ENCODE measurements around the gene ARHGEF28. TPM values are rescaled to one million over a fixed set of nuclear protein-coding genes. Genes with fewer than 3 reads are reported as not detected.

The ARHGEF28 gene
- total RNA-seq, 1 donor from 2014 or later = 0.11 TPM

DNA sequence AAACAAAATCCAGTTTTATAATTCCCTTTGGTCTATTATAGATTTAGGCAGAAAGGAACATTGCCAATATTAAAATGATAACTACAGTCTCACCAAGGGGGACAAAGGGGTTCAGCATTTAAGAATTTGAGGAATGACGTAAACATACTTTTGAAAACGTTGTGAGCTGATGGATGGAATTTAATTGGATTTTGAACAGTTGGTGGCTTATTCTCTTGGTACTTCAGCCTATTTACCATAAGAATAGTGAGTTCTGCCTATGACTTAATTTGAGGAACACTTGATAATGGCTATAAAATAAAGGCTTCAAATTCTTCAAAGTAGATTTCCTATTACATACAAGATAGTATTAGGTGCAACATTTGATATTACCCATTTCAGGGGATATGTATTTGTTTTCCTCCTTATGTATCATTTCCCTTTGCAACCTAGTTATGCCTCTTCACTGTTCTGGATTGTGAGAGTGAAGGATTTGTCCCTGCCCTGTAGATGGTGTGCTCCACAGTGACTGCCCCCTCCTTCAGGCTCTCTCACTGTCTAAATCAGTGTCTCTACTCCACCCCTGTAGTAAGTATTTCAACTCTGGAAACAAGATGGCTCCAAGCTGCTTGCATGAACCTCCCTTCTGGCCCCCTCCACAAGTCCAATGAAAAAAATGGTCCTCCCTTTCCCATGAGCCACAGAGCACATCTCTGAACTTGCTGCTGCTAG, 225.6 kb downstream of the ARHGEF28 start:
- Histone ChIP-seq H3K9ac (no peak overlapping the region), H2AFZ (replicated peaks) (no peak overlapping the region), H3K36me3 (no peaks in the 10 kb centered on the region), H3K9me3 (ENCODE audit: low read depth) (no peaks in the 10 kb centered on the region), H3K27ac (no peak overlapping the region), H3K4me2 (no peak overlapping the region), H3K27me3 (no peaks in the 10 kb centered on the region), H3K4me3 (no peak overlapping the region), H3K4me1 (no peaks in the 10 kb centered on the region), H3K79me2 (ENCODE audit: low read depth) (no peaks in the 10 kb centered on the region), H3F3A (ENCODE audit: low read depth) (no peaks in the 10 kb centered on the region), H4K20me1 (ENCODE audit: low read depth) (no peaks in the 10 kb centered on the region)
- no peak for DNase-seq (ENCODE audit: low spot score)
- Mint-ChIP-seq H3K27ac (no peak overlapping the region), H3K4me1 (peaks cover 4% of the 10 kb centered on the region), H3K27me3 (ENCODE audit: insufficient read depth, low read depth) (peaks cover 2% of the 10 kb centered on the region), H3K36me3 (no peaks in the 10 kb centered on the region), H3K9me3 (no peaks in the 10 kb centered on the region), H3K4me3 (no peak overlapping the region)
- TF ChIP-seq EZH2 (IDR thresholded peaks at IDR 0.05) (no peak), EZH2phosphoT487 (IDR thresholded peaks at IDR 0.05) (no peak)
- TF ChIP-seq, protein P1, sequence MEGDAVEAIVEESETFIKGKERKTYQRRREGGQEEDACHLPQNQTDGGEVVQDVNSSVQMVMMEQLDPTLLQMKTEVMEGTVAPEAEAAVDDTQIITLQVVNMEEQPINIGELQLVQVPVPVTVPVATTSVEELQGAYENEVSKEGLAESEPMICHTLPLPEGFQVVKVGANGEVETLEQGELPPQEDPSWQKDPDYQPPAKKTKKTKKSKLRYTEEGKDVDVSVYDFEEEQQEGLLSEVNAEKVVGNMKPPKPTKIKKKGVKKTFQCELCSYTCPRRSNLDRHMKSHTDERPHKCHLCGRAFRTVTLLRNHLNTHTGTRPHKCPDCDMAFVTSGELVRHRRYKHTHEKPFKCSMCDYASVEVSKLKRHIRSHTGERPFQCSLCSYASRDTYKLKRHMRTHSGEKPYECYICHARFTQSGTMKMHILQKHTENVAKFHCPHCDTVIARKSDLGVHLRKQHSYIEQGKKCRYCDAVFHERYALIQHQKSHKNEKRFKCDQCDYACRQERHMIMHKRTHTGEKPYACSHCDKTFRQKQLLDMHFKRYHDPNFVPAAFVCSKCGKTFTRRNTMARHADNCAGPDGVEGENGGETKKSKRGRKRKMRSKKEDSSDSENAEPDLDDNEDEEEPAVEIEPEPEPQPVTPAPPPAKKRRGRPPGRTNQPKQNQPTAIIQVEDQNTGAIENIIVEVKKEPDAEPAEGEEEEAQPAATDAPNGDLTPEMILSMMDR (IDR thresholded peaks at IDR 0.05) = no peak

DNA sequence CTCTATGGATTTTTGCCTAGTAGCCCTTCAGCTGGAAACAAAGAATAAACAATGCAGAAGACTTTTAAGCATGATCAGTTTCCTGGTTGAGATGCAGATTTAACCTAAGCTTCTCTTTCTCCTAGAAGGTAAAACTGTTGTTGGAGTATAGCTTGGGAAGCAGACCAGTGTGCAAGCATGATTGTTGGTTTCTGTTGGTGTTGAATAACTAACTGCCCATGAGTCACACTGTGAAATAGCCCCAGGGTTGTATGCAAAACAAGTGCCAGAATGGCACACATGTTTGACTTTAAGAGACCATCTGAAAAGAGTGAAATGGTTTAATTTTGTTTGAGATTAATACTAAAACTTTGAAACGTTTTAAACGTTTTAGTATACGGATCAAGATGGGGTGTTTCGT, 227.1 kb downstream of the ARHGEF28 start:
- Histone ChIP-seq H3K27me3 (no peaks in the 10 kb centered on the region), H3K4me2 (no peak overlapping the region), H4K20me1 (ENCODE audit: low read depth) (no peaks in the 10 kb centered on the region), H3K79me2 (ENCODE audit: low read depth) (no peaks in the 10 kb centered on the region), H3K27ac (no peak overlapping the region), H2AFZ (replicated peaks) (no peak overlapping the region), H3K4me3 (no peak overlapping the region), H3F3A (ENCODE audit: low read depth) (no peaks in the 10 kb centered on the region), H3K9me3 (ENCODE audit: low read depth) (no peaks in the 10 kb centered on the region), H3K4me1 (no peaks in the 10 kb centered on the region), H3K36me3 (no peaks in the 10 kb centered on the region), H3K9ac (no peak overlapping the region)
- no peaks in the 10 kb centered on the region for H3K36me3 Mint-ChIP-seq
- H3K27me3 Mint-ChIP-seq (ENCODE audit: insufficient read depth, low read depth) = peaks cover 2% of the 10 kb centered on the region
- peaks cover 4% of the 10 kb centered on the region for H3K4me1 Mint-ChIP-seq
- DNase-seq (ENCODE audit: low spot score) = no peak
- TF ChIP-seq EZH2 (IDR thresholded peaks at IDR 0.05) = no peak
- H3K4me3 Mint-ChIP-seq = no peak overlapping the region
- no peaks in the 10 kb centered on the region for H3K9me3 Mint-ChIP-seq
- H3K27ac Mint-ChIP-seq = no peak overlapping the region

DNA sequence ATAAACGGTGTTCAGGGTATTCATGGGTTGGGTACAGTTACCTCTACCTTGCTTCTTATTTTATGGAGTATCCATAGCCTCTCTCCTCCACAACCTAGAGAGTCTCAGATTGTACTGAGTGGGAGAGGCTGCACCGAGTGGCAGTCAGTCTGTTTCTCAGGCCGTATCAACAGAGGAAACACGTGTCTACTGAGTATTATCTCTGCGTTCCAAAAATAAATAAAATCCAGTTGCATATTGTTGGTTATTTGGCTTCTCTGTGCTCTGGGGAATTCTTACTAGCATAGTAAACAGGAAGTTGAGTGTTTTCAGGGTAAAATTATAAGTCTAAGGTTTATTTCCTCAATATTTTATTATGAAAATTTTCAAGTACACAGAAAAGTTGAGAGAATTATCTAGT, 231.0 kb downstream of the ARHGEF28 start:
- Histone ChIP-seq H3K4me1 (no peaks in the 10 kb centered on the region), H3K4me3 (no peak overlapping the region), H3K27me3 (no peaks in the 10 kb centered on the region), H3K27ac (no peak overlapping the region), H3K36me3 (no peaks in the 10 kb centered on the region), H4K20me1 (ENCODE audit: low read depth) (no peaks in the 10 kb centered on the region), H3K79me2 (ENCODE audit: low read depth) (no peaks in the 10 kb centered on the region), H2AFZ (replicated peaks) (no peak overlapping the region), H3K9me3 (ENCODE audit: low read depth) (no peaks in the 10 kb centered on the region), H3K9ac (no peak overlapping the region), H3K4me2 (no peak overlapping the region), H3F3A (ENCODE audit: low read depth) (no peaks in the 10 kb centered on the region)
- no peak for TF ChIP-seq EZH2phosphoT487 (IDR thresholded peaks at IDR 0.05)
- TF ChIP-seq EZH2 (IDR thresholded peaks at IDR 0.05) = no peak
- TF ChIP-seq, protein P1 (IDR thresholded peaks at IDR 0.05) = no peak
- Mint-ChIP-seq H3K4me3 (no peak overlapping the region), H3K27ac (no peak overlapping the region), H3K4me1 (peaks cover under 1% of the 10 kb centered on the region), H3K9me3 (no peaks in the 10 kb centered on the region), H3K36me3 (no peaks in the 10 kb centered on the region), H3K27me3 (ENCODE audit: insufficient read depth, low read depth) (no peaks in the 10 kb centered on the region)
- DNase-seq (ENCODE audit: low spot score) = no peak

DNA sequence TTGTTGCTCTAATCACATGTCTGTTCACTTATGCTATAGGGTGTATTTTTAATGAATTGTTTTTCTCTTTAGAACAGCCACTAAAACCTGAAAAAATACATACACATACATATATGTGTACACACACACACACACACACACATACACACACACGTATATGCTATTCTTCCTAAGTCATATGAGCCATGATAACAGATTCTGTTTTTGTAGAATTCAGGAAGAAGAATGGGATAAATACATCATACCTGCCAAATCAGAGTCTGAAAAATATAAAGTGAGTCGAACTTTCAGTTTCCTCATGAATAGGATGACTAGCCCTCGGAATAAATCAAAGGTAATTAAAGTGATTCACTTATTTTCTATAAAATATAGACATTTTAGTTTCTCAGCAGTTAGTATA, 231.4 kb downstream of the ARHGEF28 start:
- H3K27ac Mint-ChIP-seq = no peak overlapping the region
- no peaks in the 10 kb centered on the region for H3K36me3 Mint-ChIP-seq
- no peak for TF ChIP-seq EZH2phosphoT487 (IDR thresholded peaks at IDR 0.05)
- TF ChIP-seq, protein P1 (IDR thresholded peaks at IDR 0.05) = no peak
- no peak for TF ChIP-seq EZH2 (IDR thresholded peaks at IDR 0.05)
- no peaks in the 10 kb centered on the region for H3K9me3 Mint-ChIP-seq
- no peaks in the 10 kb centered on the region for H3K27me3 Mint-ChIP-seq (ENCODE audit: insufficient read depth, low read depth)
- H3K4me1 ChIP-seq = no peaks in the 10 kb centered on the region
- no peaks in the 10 kb centered on the region for H3K27me3 ChIP-seq
- no peaks in the 10 kb centered on the region for H3K4me1 Mint-ChIP-seq
- H3K36me3 ChIP-seq = no peaks in the 10 kb centered on the region
- no peak overlapping the region for H3K4me3 ChIP-seq
- DNase-seq (ENCODE audit: low spot score) = no peak
- no peaks in the 10 kb centered on the region for H4K20me1 ChIP-seq (ENCODE audit: low read depth)
- H3K9ac ChIP-seq = no peak overlapping the region
- no peak overlapping the region for H2AFZ ChIP-seq (replicated peaks)
- no peak overlapping the region for H3K27ac ChIP-seq
- no peak overlapping the region for H3K4me3 Mint-ChIP-seq
- H3K9me3 ChIP-seq (ENCODE audit: low read depth) = no peaks in the 10 kb centered on the region
- H3F3A ChIP-seq (ENCODE audit: low read depth) = no peaks in the 10 kb centered on the region
- no peak overlapping the region for H3K4me2 ChIP-seq
- H3K79me2 ChIP-seq (ENCODE audit: low read depth) = no peaks in the 10 kb centered on the region
